ENCODE results near the gene EFNA5.

DNA sequence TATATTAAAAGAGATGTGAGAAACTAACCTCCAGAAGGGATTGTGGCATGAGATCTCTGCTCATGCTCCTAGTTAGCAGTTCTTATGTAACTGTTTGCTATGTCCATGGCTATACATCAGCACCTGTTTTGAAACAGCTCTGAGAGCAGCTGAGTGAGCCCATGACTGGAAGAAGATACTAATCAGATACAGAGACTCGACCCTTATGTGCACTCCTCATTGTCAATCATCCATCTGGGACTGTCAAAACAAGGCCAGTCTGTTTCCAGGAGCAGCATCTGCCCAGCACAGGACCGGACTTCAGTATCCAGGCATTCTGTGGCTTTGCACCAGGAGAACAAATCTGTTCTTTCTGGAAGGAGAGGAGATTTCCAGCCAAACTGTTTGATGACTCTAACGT lies 77.7 kb downstream of the EFNA5 start:
- TF ChIP-seq YY1 (IDR thresholded peaks at IDR 0.05; ENCODE audit: insufficient read depth, insufficient read length) = no peak
- TF ChIP-seq SUZ12 (IDR thresholded peaks at IDR 0.05; ENCODE audit: extremely low read depth, insufficient read depth, insufficient read length) = no peak
- TF ChIP-seq ZNF274 (IDR thresholded peaks at IDR 0.05; ENCODE audit: low read depth, low read length) = no peak

All from NT2/D1 (cell line).